HepG2 (cell line): ENCODE measurements around the gene KLHL21. TPM values are rescaled to one million over a fixed set of nuclear protein-coding genes. Genes with fewer than 3 reads are reported as not detected.

Source experiments
- ATAC-seq: fragments of 200-7000 bp; cut with Tn5 transposase; 3 replicates; pipeline ENCODE4 v1.9.1; 2020; ENCODE audit warnings: mild to moderate bottlenecking, moderate library complexity
- BruUV-seq: library from RNA; stranded (reverse); fragments of 400-500 nt; replicated peaks from 2 replicates; lab custom pipeline; 2021; lab: Mats Ljungman, UMichigan
- CTCF ChIA-PET: fragments of 300-600 bp; formaldehyde crosslinking; extraction: SDS; loops from one replicate; lab custom pipeline; 2021; ENCODE audit warnings: low total read pairs, inconsistent platforms, low intra/inter-chr PET ratio; lab: Yijun Ruan, JAX
- POLR2A ChIA-PET: fragments of 350-600 bp; sonication (Branson Sonifier 250); formaldehyde crosslinking; loops from one replicate; lab custom pipeline; 2020; ENCODE audit warnings: antibody characterized with exemption, inconsistent platforms; lab: Yijun Ruan, JAX
- DNase-seq: peaks from one replicate; pipeline ENCODE4 v3.0.0-alpha.2; 2015; ENCODE audit warnings: low spot score
- FAIRE-seq: peaks from 3 replicates; lab custom pipeline; 2011; peaks lifted over from hg19 to GRCh38; lab: Jason Lieb, UNC
- H2AFZ ChIP-seq: one replicate; pipeline ENCODE4 v1.6.1; 2011; ENCODE audit warnings: low read length, inconsistent platforms
- H3K27ac ChIP-seq: fragments of 300-600 bp; 3 replicates; pipeline ENCODE4 v1.8.0; 2011; ENCODE audit warnings: mixed run types, mild to moderate bottlenecking, mixed read lengths, low read length, inconsistent platforms; ENCODE audit not compliant: insufficient read depth; ENCODE audit errors: extremely low read length
- H3K27me3 ChIP-seq, 2 experiments: fragments of 200-600 bp in 1 of 2; 2 replicates in 1 of 2; 3 replicates in 1 of 2; pipeline versions ENCODE4 v1.6.0 to v1.8.0; 2011; ENCODE audit warnings: low read length in 2 of 2, mild to moderate bottlenecking in 2 of 2, moderate library complexity in 2 of 2, inconsistent platforms in 1 of 2; ENCODE audit not compliant: insufficient read depth in 2 of 2, control insufficient read depth in 1 of 2
- H3K36me3 ChIP-seq, 2 experiments: fragments of 200-600 bp in 1 of 2; replicated peaks in 1 of 2; 2 replicates in 1 of 2; 3 replicates in 1 of 2; pipeline versions ENCODE4 v1.5.1 to v1.8.0; 2011; ENCODE audit warnings: low read length in 2 of 2, inconsistent platforms in 1 of 2; ENCODE audit not compliant: insufficient read depth in 2 of 2, control insufficient read depth in 1 of 2
- H3K4me1 ChIP-seq: 2 replicates; pipeline ENCODE4 v1.5.1; 2012; ENCODE audit warnings: low read length, inconsistent platforms; ENCODE audit not compliant: insufficient read depth
- H3K4me2 ChIP-seq: 2 replicates; pipeline ENCODE4 v1.6.0; 2011; ENCODE audit warnings: low read depth, low read length, inconsistent platforms
- H3K4me3 ChIP-seq, 3 experiments: fragments of 200-600 bp in 1 of 3; sonication (generic), shearing (Covaris generic) in 1 of 3; replicated peaks in 1 of 3; 2 replicates each; pipeline ENCODE4 v1.5.1; 2011 to 2016; ENCODE audit warnings: low read length in 3 of 3, inconsistent platforms in 2 of 3, low read depth in 2 of 3, mild to moderate bottlenecking in 2 of 3, control low read depth in 1 of 3, mixed read lengths in 1 of 3; ENCODE audit not compliant: insufficient read depth in 1 of 3
- H3K79me2 ChIP-seq: one replicate; pipeline ENCODE4 v1.6.1; 2011; ENCODE audit warnings: low read length, inconsistent platforms; ENCODE audit not compliant: insufficient read depth
- H3K9ac ChIP-seq: 2 replicates; pipeline ENCODE4 v1.6.0; 2011; ENCODE audit warnings: mild to moderate bottlenecking, low read depth, low read length, inconsistent platforms; ENCODE audit not compliant: insufficient read depth
- H3K9me3 ChIP-seq: 2 replicates; pipeline ENCODE4 v1.5.1; 2012; ENCODE audit warnings: mild to moderate bottlenecking, low read length
- H4K20me1 ChIP-seq: 2 replicates; pipeline ENCODE4 v1.6.0; 2011; ENCODE audit warnings: inconsistent platforms, mild to moderate bottlenecking, low read length, moderate library complexity; ENCODE audit not compliant: insufficient read depth
- PCBP1 ChIP-seq: fragments of 200-400 bp; formaldehyde crosslinking; IDR thresholded peaks from 2 replicates; pipeline ENCODE4 v1.6.1; 2017; ENCODE audit warnings: mild to moderate bottlenecking, low read depth, low read length, borderline replicate concordance
- TOE1 ChIP-seq: sonication (generic); formaldehyde crosslinking; IDR thresholded peaks from 2 replicates; pipeline ENCODE4 v1.4.0; 2020; ENCODE audit warnings: mild to moderate bottlenecking, missing genetic modification reagents
- ZBTB42 ChIP-seq: sonication (generic); formaldehyde crosslinking; IDR thresholded peaks from 2 replicates; pipeline ENCODE4 v1.5.0; 2020; ENCODE audit warnings: mild to moderate bottlenecking, missing genetic modification reagents
- ZFP36L1 ChIP-seq: sonication (generic); formaldehyde crosslinking; IDR thresholded peaks from 2 replicates; pipeline ENCODE4 v1.8.0; 2022; ENCODE audit warnings: mild to moderate bottlenecking, missing genetic modification reagents, moderate library complexity
- ZNF136 ChIP-seq: sonication (generic); formaldehyde crosslinking; IDR thresholded peaks from 2 replicates; pipeline ENCODE4 v1.8.1; 2022; ENCODE audit warnings: low read depth, mild to moderate bottlenecking, moderate library complexity, missing genetic modification reagents
- ZNF629 ChIP-seq: sonication (generic); formaldehyde crosslinking; conservative IDR thresholded peaks from 2 replicates; pipeline ENCODE4 v1.5.0; 2020; ENCODE audit warnings: missing genetic modification reagents
- WGBS: methylation state at CpG from one replicate; pipeline ENCODE4 v1.1.6; 2017; ENCODE audit warnings: low lambda C conversion rate; 5-methylcytosine and 5-hydroxymethylcytosine counted together
- in situ Hi-C: cut with HindIII; loops from 2 replicates; pipeline ENCODE4 v1.10.0; 2017; ENCODE audit warnings: low pct_unique_long_range_greater_than_20kb; ENCODE audit not compliant: extremely low pct_ligation_motif_present
- intact Hi-C: fragments of 100-400 bp; cut with micrococcal nuclease; formaldehyde crosslinking; loops from one replicate; pipeline ENCODE4 v1.10.0; 2022; ENCODE audit not compliant: unreplicated experiment
- polyA plus RNA-seq, 8 experiments: library from polyadenylated mRNA; depleted of rRNA in 3 of 8; stranded (reverse) in 7 of 8; unstranded in 1 of 8; fragments of >200 nt; fragmentation: Illumina TruSeq in 4 of 8; extraction: Trizol in 4 of 8; gene quantifications; 2 replicates each; pipeline versions ENCODE4 v1.2.1 to v1.2.3, GENCODE V29; 2011 to 2016; ENCODE audit warnings: low read depth in 4 of 8, missing spikeins in 1 of 8, mixed read lengths in 1 of 8; ENCODE audit not compliant: insufficient read depth in 1 of 8
- total RNA-seq, 5 experiments: library from RNA; depleted of rRNA; stranded (reverse); fragments of >200 nt; fragmentation: Illumina TruSeq; extraction: Trizol; gene quantifications; 2 replicates each; pipeline ENCODE4 v1.2.3, GENCODE V29; 2016; ENCODE audit warnings: low read depth in 1 of 5
- TF ChIP-seq, protein P1 (sequence below): sonication (generic); formaldehyde crosslinking; IDR thresholded peaks from 2 replicates; pipeline ENCODE4 v1.5.0; 2020; ENCODE audit warnings: missing genetic modification reagents

The KLHL21 gene
- total and polyA plus RNA-seq, 2 of the 13 experiments (the other 11 are each of a cell fraction or from before 2014, with no cell fraction given) = 14.8 to 25.0 TPM

DNA sequence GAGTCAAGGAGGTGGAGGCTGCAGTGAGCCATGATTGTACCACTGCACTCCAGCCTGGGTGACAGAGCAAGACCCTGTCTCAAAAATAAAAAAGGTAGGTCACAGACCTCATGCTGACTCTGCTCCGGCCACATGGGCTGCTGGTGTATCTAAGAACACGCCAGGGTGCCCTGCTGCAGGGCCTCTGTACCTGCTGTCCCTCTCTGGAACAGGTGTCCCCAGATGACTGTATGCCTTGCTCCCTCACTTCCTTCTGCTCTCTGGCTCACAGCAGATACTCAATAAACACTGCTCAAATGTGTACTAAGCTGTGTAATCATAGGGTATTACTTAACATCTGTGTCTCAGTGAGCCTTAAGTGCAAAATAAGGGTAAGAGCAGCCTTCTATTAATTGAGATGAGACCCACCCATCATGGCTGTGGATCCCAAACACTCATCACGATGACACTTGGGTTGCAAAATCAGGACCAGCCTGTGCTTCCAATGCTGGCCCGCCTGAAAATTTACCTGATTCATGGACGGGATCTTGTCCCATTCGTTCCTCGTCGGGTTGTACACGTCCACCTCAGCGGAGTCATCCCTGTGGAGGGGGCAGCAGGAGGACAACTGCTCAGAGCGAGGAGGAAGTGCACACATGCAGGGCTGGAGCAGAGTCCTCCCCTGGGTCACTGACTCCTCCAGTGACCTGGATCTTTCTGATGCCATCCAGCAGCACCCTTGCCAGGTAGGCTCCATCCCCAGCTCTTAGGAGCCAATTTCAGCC, 7.5 kb downstream of the KLHL21 start (continued):
- TF ChIP-seq ZBTB42 (CRISPR knock-in tag) (no peak), TOE1 (CRISPR knock-in tag) (no peak)

- H2AFZ ChIP-seq = no peak overlapping the region
- ChIA-PET POLR2A (interaction anchor here (2.1 kb wide), 1 partner anchor 11 kb away, joined by 8 read pairs; no protein-coding TSS in a partner anchor), CTCF (no interaction called here)
- ATAC-seq (no peak), FAIRE-seq (no peak), DNase-seq (no peak)
- H3K79me2 ChIP-seq = peaks cover 27% of the 10 kb centered on the region
- in situ Hi-C loops (no loop called here), intact Hi-C loops (no loop called here)
- H3K9ac ChIP-seq = no peak overlapping the region
- H3K27ac ChIP-seq = no peak overlapping the region
- H3K9me3 ChIP-seq = no peaks in the 10 kb centered on the region
- H3K4me1 ChIP-seq = peaks cover 21% of the 10 kb centered on the region
- H3K4me3 ChIP-seq = no peak overlapping the region
- no peaks in the 10 kb centered on the region for H3K27me3 ChIP-seq
- WGBS = 96% methylated on average over 11 of the region's 15 CpGs
- peaks cover 43% of the 10 kb centered on the region for H4K20me1 ChIP-seq
- H3K4me2 ChIP-seq = no peak overlapping the region
- peaks cover 46 to 82% of the 10 kb centered on the region in 2 experiments for H3K36me3 ChIP-seq
- BruUV-seq = no TSS peak
- no peak for TF ChIP-seq ZNF136 (CRISPR knock-in tag)
- TF ChIP-seq ZNF629 (CRISPR knock-in tag) = peak; percentile 89
- 0 out of 2 replicates have a peak, but pooled peaks have one; percentile 10 for TF ChIP-seq PCBP1
- TF ChIP-seq ZFP36L1 (CRISPR knock-in tag) = no peak
- TF ChIP-seq, protein P1, sequence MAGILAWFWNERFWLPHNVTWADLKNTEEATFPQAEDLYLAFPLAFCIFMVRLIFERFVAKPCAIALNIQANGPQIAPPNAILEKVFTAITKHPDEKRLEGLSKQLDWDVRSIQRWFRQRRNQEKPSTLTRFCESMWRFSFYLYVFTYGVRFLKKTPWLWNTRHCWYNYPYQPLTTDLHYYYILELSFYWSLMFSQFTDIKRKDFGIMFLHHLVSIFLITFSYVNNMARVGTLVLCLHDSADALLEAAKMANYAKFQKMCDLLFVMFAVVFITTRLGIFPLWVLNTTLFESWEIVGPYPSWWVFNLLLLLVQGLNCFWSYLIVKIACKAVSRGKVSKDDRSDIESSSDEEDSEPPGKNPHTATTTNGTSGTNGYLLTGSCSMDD (CRISPR knock-in tag) = no peak
Observed at GRCh38 chr1:6593810-6594209, 8.9 kb downstream of the KLHL21 start.
